Colonic mucosa (tissue), 4 donors: ENCODE results near the gene SDK2. TPM values are rescaled to one million over a fixed set of nuclear protein-coding genes. Genes with fewer than 3 reads are reported as not detected.

Source experiments
- DNase-seq: peaks from one replicate; pipeline ENCODE4 v3.0.0-alpha.2; 2020
- H3K27ac ChIP-seq: fragments of 200-600 bp; one replicate; pipeline ENCODE4 v1.8.0; 2021
- H3K27me3 ChIP-seq: fragments of 200-600 bp; one replicate; pipeline ENCODE4 v1.8.0; 2021
- H3K36me3 ChIP-seq: fragments of 200-600 bp; one replicate; pipeline ENCODE4 v1.8.0; 2021
- H3K4me1 ChIP-seq: fragments of 200-600 bp; one replicate; pipeline ENCODE4 v1.8.0; 2021; ENCODE audit warnings: mild to moderate bottlenecking
- H3K4me3 ChIP-seq: fragments of 200-600 bp; one replicate; pipeline ENCODE4 v1.8.0; 2021
- H3K9ac ChIP-seq, 2 donors: one replicate each; pipeline ENCODE4 v1.7.0; 2013; ENCODE audit warnings: control low read depth in 2 of 2, low read depth in 2 of 2, low read length in 2 of 2
- H3K9me3 ChIP-seq: fragments of 200-600 bp; one replicate; pipeline ENCODE4 v1.8.0; 2021
- CTCF ChIP-seq: fragments of 200-600 bp; IDR thresholded peaks from one replicate; pipeline ENCODE4 v1.8.0; 2022; ENCODE audit warnings: antibody characterized with exemption, mild to moderate bottlenecking
- intact Hi-C: fragments of 100-400 bp; cut with DNase I; formaldehyde crosslinking; loops from one replicate; pipeline ENCODE4 v1.14.1; 2022
- total RNA-seq, 2 donors: library from RNA; stranded (reverse); fragmentation: NEBNext Ultra II Directional in 1 of 2; extraction: Animal tissue kit (Norgen Biotek cat#: 25700) in 1 of 2; gene quantifications; one replicate each; pipeline ENCODE4 v1.2.1, GENCODE V29; 2021
- donor health status: healthy.
- donor health status: DM: no; HTN: no; CAD: no.
- donor health status: DM: no; HTN: no; CAD: no.

The SDK2 gene
- total RNA-seq, 2 donors from 2014 or later, result 0.94 to 1.2 TPM

GRCh38 chr17:73638556-73638955 is 5.7 kb downstream of the SDK2 start:
- DNase-seq, result no peak

GRCh38 chr17:73637866-73638265 is 6.4 kb downstream of the SDK2 start:
- Histone ChIP-seq H3K9me3 (no peaks in the 10 kb centered on the region), H3K4me3 (no peak overlapping the region), H3K36me3 (no peaks in the 10 kb centered on the region), H3K9ac (no peak overlapping the region), H3K4me1 (peaks cover 3% of the 10 kb centered on the region), H3K27ac (no peak overlapping the region), H3K27me3 (peaks cover 5% of the 10 kb centered on the region)
- TF ChIP-seq CTCF, result no peak
- intact Hi-C loops, result no loop called here
- DNase-seq, result no peak

More at GRCh38 chr17:73638556-73638955, 5.7 kb downstream of the SDK2 start:
- Histone ChIP-seq H3K4me1 (peaks cover 7% of the 10 kb centered on the region), H3K4me3 (no peak overlapping the region), H3K27me3 (peaks cover 12% of the 10 kb centered on the region), H3K27ac (no peak overlapping the region), H3K9ac (no peak overlapping the region), H3K36me3 (no peaks in the 10 kb centered on the region), H3K9me3 (no peaks in the 10 kb centered on the region)
- TF ChIP-seq CTCF, result no peak
- intact Hi-C loops, result no loop called here

GRCh38 chr17:73635101-73635817 is 9.0 kb downstream of the SDK2 start:
- no peak for TF ChIP-seq CTCF
- DNase-seq, result no peak
- Histone ChIP-seq H3K27ac (no peak overlapping the region), H3K9ac (no peak overlapping the region), H3K4me1 (no peaks in the 10 kb centered on the region), H3K36me3 (no peaks in the 10 kb centered on the region), H3K9me3 (no peaks in the 10 kb centered on the region), H3K27me3 (no peaks in the 10 kb centered on the region), H3K4me3 (no peak overlapping the region)
- intact Hi-C loops, result no loop called here

- no peak overlapping the region for H3K27ac ChIP-seq
- intact Hi-C loops, result no loop called here
Measured at GRCh38 chr17:73634629-73635028, 9.6 kb downstream of the SDK2 start.

GRCh38 chr17:73633736-73634135 is 10.5 kb downstream of the SDK2 start:
- no peak for TF ChIP-seq CTCF
- H3K4me3 ChIP-seq, result no peak overlapping the region
- no peak overlapping the region for H3K9ac ChIP-seq
- intact Hi-C loops, result no loop called here
- H3K9me3 ChIP-seq, result no peaks in the 10 kb centered on the region
- H3K36me3 ChIP-seq, result no peaks in the 10 kb centered on the region
- no peak overlapping the region for H3K27ac ChIP-seq
- H3K27me3 ChIP-seq, result no peaks in the 10 kb centered on the region
- no peaks in the 10 kb centered on the region for H3K4me1 ChIP-seq
- no peak for DNase-seq

More at GRCh38 chr17:73634629-73635028, 9.6 kb downstream of the SDK2 start:
- H3K4me3 ChIP-seq, result no peak overlapping the region
- no peak for TF ChIP-seq CTCF
- H3K9me3 ChIP-seq, result no peaks in the 10 kb centered on the region
- DNase-seq, result no peak
- no peaks in the 10 kb centered on the region for H3K27me3 ChIP-seq
- H3K9ac ChIP-seq, result no peak overlapping the region
- no peaks in the 10 kb centered on the region for H3K4me1 ChIP-seq
- H3K36me3 ChIP-seq, result no peaks in the 10 kb centered on the region
